Activated naive CD4-positive, alpha-beta T cell treated with anti-CD3 and anti-CD28 coated beads, Interleukin-2, amount 50 U/mL, for 24 hours (primary cell): ENCODE data around the gene GABPB1.

ENCODE experiments used
- H3K27ac Mint-ChIP-seq: one replicate; pipeline ENCODE4 v1.8.0; 2021; ENCODE audit warnings: mild to moderate bottlenecking, mixed read lengths
- H3K27me3 Mint-ChIP-seq: one replicate; pipeline ENCODE4 v1.8.0; 2021; ENCODE audit warnings: mixed read lengths
- H3K36me3 Mint-ChIP-seq: one replicate; pipeline ENCODE4 v1.8.0; 2021; ENCODE audit warnings: mixed read lengths
- H3K4me1 Mint-ChIP-seq: one replicate; pipeline ENCODE4 v1.8.0; 2021; ENCODE audit warnings: mixed read lengths
- H3K4me3 Mint-ChIP-seq: one replicate; pipeline ENCODE4 v1.8.0; 2021; ENCODE audit warnings: mild to moderate bottlenecking, mixed read lengths
- H3K9me3 Mint-ChIP-seq: one replicate; pipeline ENCODE4 v1.8.0; 2021; ENCODE audit warnings: mixed read lengths

GABPB1 gene

GRCh38 chr15:50246631-50247030, 108.4 kb downstream of the GABPB1 start:
- no peak overlapping the region for H3K27ac Mint-ChIP-seq
- no peak overlapping the region for H3K4me3 Mint-ChIP-seq
- no peaks in the 10 kb centered on the region for H3K9me3 Mint-ChIP-seq
- no peaks in the 10 kb centered on the region for H3K36me3 Mint-ChIP-seq
- peaks cover 22% of the 10 kb centered on the region for H3K4me1 Mint-ChIP-seq
- H3K27me3 Mint-ChIP-seq: no peaks in the 10 kb centered on the region

- Mint-ChIP-seq H3K27ac (no peak overlapping the region), H3K4me1 (peaks cover 22% of the 10 kb centered on the region), H3K36me3 (no peaks in the 10 kb centered on the region), H3K9me3 (no peaks in the 10 kb centered on the region), H3K27me3 (no peaks in the 10 kb centered on the region), H3K4me3 (no peak overlapping the region)
Measured at GRCh38 chr15:50244959-50245624, 109.9 kb downstream of the GABPB1 start.

- Mint-ChIP-seq H3K36me3 (no peaks in the 10 kb centered on the region), H3K27ac (peak overlapping the region; percentile 11), H3K9me3 (no peaks in the 10 kb centered on the region), H3K4me3 (no peak overlapping the region), H3K4me1 (peaks cover 18% of the 10 kb centered on the region), H3K27me3 (no peaks in the 10 kb centered on the region)
Measured at GRCh38 chr15:50244153-50244552, 110.8 kb downstream of the GABPB1 start.

DNA sequence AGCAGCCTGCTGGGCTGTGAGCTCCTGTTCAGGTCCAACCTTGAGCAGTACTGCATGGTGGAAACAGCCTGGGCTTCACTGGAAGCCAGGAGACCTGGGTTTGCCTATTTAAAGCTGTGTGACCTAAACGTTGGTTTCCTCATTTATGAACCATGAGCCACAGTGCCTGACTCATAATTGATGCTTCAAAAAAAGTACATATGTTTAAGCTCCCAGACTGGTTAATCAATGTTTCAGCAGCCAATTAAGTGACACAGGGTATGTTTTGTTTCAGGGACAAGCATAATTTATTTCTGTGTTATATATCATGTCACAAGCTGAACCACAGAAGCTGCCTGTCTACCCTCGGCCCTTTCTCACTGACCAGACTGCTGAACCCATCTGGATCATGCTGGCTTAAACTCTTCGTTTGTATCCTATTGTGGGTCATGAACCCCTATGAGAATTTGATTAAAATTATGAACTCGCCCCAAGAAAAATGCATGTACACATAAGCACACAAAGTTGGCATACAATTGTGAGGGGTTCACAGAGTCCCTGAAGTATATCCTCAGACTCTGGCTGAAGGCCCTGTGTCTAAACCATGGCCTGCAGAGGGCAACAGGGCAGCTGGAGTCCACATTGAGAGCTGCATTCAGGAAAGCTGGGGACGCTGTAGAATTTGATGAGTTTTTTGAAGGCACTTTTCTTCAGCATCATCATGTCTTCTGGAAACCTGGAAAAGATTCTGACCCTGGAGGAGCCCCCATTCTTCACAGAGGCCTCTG, 113.1 kb downstream of the GABPB1 start:
- Mint-ChIP-seq H3K27ac (no peak overlapping the region), H3K4me3 (no peak overlapping the region), H3K9me3 (no peaks in the 10 kb centered on the region), H3K4me1 (no peaks in the 10 kb centered on the region), H3K27me3 (no peaks in the 10 kb centered on the region), H3K36me3 (no peaks in the 10 kb centered on the region)

GRCh38 chr15:50238255-50238654, 116.7 kb downstream of the GABPB1 start:
- Mint-ChIP-seq H3K4me1 (no peaks in the 10 kb centered on the region), H3K27ac (peak overlapping the region; percentile 11), H3K9me3 (no peaks in the 10 kb centered on the region), H3K36me3 (no peaks in the 10 kb centered on the region), H3K4me3 (no peak overlapping the region), H3K27me3 (no peaks in the 10 kb centered on the region)

GRCh38 chr15:50236433-50236832, 118.6 kb downstream of the GABPB1 start:
- H3K4me3 Mint-ChIP-seq: no peak overlapping the region

DNA sequence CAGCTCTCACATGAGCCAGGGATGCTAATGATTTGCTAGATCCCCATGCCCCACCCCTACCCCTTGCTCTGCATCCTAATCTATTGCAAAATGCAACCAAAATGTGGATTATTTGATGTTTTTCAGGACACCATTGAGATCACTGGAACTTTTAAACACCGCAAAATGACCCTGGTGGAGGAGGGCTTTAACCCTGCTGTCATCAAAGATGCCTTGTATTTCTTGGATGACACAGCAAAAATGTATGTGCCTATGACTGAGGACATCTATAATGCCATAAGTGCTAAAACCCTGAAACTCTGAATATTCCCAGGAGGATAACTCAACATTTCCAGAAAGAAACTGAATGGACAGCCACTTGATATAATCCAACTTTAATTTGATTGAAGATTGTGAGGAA, 119.2 kb downstream of the GABPB1 start:
- H3K4me3 Mint-ChIP-seq: no peak overlapping the region

More at GRCh38 chr15:50236433-50236832, 118.6 kb downstream of the GABPB1 start:
- Mint-ChIP-seq H3K27me3 (no peaks in the 10 kb centered on the region), H3K4me1 (no peaks in the 10 kb centered on the region), H3K9me3 (no peaks in the 10 kb centered on the region), H3K36me3 (no peaks in the 10 kb centered on the region), H3K27ac (no peak overlapping the region)

GRCh38 chr15:50234764-50235163, 120.2 kb downstream of the GABPB1 start:
- H3K9me3 Mint-ChIP-seq: no peaks in the 10 kb centered on the region
- H3K4me3 Mint-ChIP-seq: no peak overlapping the region
- H3K36me3 Mint-ChIP-seq: no peaks in the 10 kb centered on the region
- H3K27me3 Mint-ChIP-seq: no peaks in the 10 kb centered on the region
- H3K4me1 Mint-ChIP-seq: no peaks in the 10 kb centered on the region
- no peak overlapping the region for H3K27ac Mint-ChIP-seq

More for the DNA sequence above, 119.2 kb downstream of the GABPB1 start:
- H3K27me3 Mint-ChIP-seq: no peaks in the 10 kb centered on the region
- no peak overlapping the region for H3K27ac Mint-ChIP-seq
- no peaks in the 10 kb centered on the region for H3K4me1 Mint-ChIP-seq
- no peaks in the 10 kb centered on the region for H3K9me3 Mint-ChIP-seq
- H3K36me3 Mint-ChIP-seq: no peaks in the 10 kb centered on the region

DNA sequence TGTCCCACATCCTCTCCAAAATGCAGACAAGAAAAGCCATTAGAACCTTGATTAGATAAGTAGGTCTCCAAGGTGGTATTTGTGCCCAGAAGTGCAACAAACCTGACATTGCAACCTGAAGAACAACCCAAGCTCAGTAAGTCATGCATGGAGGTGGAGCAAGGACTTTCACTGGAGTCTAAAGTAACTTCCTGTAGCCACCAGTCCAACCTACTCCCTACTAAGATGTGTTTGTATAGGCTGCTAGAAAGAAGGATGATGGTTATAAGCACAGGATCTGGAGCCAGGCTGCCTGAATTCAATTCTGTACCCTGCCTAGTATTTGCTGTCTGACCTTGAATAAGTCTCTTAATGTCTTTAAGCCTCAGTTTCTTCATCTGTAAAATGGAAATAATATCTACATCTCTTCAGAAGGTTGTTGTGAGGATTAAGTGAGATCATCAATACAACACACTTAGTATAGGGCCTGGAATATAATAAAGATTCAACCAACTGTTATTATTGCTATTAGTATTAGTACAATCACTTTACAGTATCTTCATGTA, 121.7 kb downstream of the GABPB1 start:
- H3K36me3 Mint-ChIP-seq: no peaks in the 10 kb centered on the region
- no peaks in the 10 kb centered on the region for H3K9me3 Mint-ChIP-seq
- no peaks in the 10 kb centered on the region for H3K4me1 Mint-ChIP-seq
- H3K27me3 Mint-ChIP-seq: no peaks in the 10 kb centered on the region
- no peak overlapping the region for H3K27ac Mint-ChIP-seq
- H3K4me3 Mint-ChIP-seq: no peak overlapping the region

DNA sequence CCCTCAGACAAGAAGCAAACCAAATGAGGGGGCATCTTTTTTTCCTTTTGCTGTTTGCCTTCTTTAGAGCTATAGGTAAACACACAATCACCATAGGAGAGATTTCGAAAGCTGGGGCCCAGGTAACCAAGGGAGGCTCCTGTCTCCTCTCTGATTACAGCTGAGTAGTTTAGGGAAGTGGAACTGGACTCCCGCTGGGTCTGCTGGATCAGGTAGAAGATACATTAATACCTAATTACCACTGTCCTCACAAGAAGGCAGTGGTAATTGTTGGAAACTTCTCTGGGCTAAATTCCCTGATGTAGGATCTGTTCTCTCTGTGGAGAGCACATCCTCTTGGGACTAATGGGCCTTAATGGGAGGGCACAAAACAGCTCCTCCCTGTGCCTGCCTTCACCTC, 122.2 kb downstream of the GABPB1 start:
- Mint-ChIP-seq H3K4me1 (no peaks in the 10 kb centered on the region), H3K27ac (no peak overlapping the region), H3K27me3 (no peaks in the 10 kb centered on the region), H3K9me3 (no peaks in the 10 kb centered on the region), H3K4me3 (no peak overlapping the region), H3K36me3 (no peaks in the 10 kb centered on the region)

- Mint-ChIP-seq H3K36me3 (no peaks in the 10 kb centered on the region), H3K4me3 (no peak overlapping the region), H3K27me3 (no peaks in the 10 kb centered on the region), H3K9me3 (no peaks in the 10 kb centered on the region), H3K4me1 (no peaks in the 10 kb centered on the region), H3K27ac (no peak overlapping the region)
Measured at GRCh38 chr15:50231761-50232160, 123.2 kb downstream of the GABPB1 start.

- Mint-ChIP-seq H3K27ac (no peak overlapping the region), H3K9me3 (no peaks in the 10 kb centered on the region), H3K36me3 (no peaks in the 10 kb centered on the region), H3K4me3 (no peak overlapping the region), H3K4me1 (no peaks in the 10 kb centered on the region), H3K27me3 (no peaks in the 10 kb centered on the region)
Measured at GRCh38 chr15:50229336-50229735, 125.7 kb downstream of the GABPB1 start.

- Mint-ChIP-seq H3K27me3 (no peaks in the 10 kb centered on the region), H3K9me3 (no peaks in the 10 kb centered on the region), H3K4me3 (no peak overlapping the region), H3K4me1 (no peaks in the 10 kb centered on the region), H3K36me3 (no peaks in the 10 kb centered on the region), H3K27ac (no peak overlapping the region)
Measured at GRCh38 chr15:50228866-50229265, 126.1 kb downstream of the GABPB1 start.

DNA sequence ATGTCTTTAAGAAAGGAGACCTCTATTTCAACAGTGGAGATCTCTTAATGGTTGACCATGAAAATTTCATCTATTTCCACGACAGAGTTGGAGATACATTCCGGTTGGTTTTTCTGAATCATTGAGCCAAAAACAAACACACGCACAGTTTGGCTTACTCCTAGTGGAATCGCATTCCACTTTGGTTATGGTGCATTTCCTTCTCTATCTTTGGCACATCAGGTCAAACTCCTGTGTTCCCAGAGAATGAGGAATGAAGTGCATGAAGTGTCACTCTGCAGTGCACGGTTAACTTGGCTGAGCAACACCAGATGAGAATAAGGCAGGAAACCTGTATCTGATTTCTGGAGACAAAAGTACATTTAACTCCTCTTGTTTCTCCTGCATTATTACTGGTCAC, 127.9 kb downstream of the GABPB1 start:
- Mint-ChIP-seq H3K36me3 (no peaks in the 10 kb centered on the region), H3K27me3 (no peaks in the 10 kb centered on the region), H3K9me3 (no peaks in the 10 kb centered on the region), H3K4me3 (no peak overlapping the region), H3K27ac (no peak overlapping the region), H3K4me1 (no peaks in the 10 kb centered on the region)

GRCh38 chr15:50225938-50226337, 129.1 kb downstream of the GABPB1 start:
- Mint-ChIP-seq H3K36me3 (no peaks in the 10 kb centered on the region), H3K27me3 (no peaks in the 10 kb centered on the region), H3K4me3 (no peak overlapping the region), H3K27ac (no peak overlapping the region), H3K9me3 (no peaks in the 10 kb centered on the region), H3K4me1 (no peaks in the 10 kb centered on the region)
